Measurements from ENCODE around the gene KBTBD8.

Gene KBTBD8

GRCh38 chr3:67011414-67012131, 13.5 kb downstream of the KBTBD8 start:
- H3K27me3 Mint-ChIP-seq (ENCODE audit: low read depth), result no peaks in the 10 kb centered on the region
- no peak overlapping the region for H3K27ac Mint-ChIP-seq
- H3K9me3 Mint-ChIP-seq, result no peaks in the 10 kb centered on the region
- peaks cover 5% of the 10 kb centered on the region for H3K4me1 Mint-ChIP-seq (ENCODE audit: low read depth)
- peaks cover 26% of the 10 kb centered on the region for H3K36me3 Mint-ChIP-seq (ENCODE audit: low read depth)
- H3K4me3 Mint-ChIP-seq, result no peak overlapping the region

DNA sequence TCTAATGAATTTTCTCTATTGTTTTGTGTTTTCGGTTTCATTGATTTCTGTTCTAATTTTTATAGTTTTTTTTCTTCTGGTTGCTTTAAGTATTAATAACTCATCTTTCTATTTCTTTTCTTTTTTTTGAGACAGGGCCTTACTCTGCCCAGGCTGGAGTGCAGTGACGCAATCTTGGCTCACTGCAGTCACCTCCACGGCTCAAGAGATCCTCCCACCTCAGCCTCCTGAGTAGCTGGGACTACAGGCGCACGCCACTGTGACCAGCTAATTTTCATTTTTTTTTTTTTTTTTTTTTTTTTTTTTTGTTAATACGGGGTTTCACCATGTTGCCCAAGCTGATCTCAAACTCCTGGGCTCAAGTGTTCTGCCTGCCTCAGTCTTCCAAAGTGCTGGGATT, 14.5 kb downstream of the KBTBD8 start:
- Mint-ChIP-seq H3K4me3 (no peak overlapping the region), H3K36me3 (ENCODE audit: low read depth) (peaks cover 22% of the 10 kb centered on the region), H3K27me3 (ENCODE audit: low read depth) (no peaks in the 10 kb centered on the region), H3K4me1 (ENCODE audit: low read depth) (peaks cover 5% of the 10 kb centered on the region), H3K27ac (no peak overlapping the region), H3K9me3 (no peaks in the 10 kb centered on the region)

GRCh38 chr3:67015702-67016484, 17.8 kb downstream of the KBTBD8 start:
- no peak overlapping the region for H3K4me3 Mint-ChIP-seq
- peaks cover 6% of the 10 kb centered on the region for H3K36me3 Mint-ChIP-seq (ENCODE audit: low read depth)
- no peaks in the 10 kb centered on the region for H3K27me3 Mint-ChIP-seq (ENCODE audit: low read depth)
- H3K27ac Mint-ChIP-seq, result no peak overlapping the region
- H3K4me1 Mint-ChIP-seq (ENCODE audit: low read depth), result peaks cover 10% of the 10 kb centered on the region
- no peaks in the 10 kb centered on the region for H3K9me3 Mint-ChIP-seq

DNA sequence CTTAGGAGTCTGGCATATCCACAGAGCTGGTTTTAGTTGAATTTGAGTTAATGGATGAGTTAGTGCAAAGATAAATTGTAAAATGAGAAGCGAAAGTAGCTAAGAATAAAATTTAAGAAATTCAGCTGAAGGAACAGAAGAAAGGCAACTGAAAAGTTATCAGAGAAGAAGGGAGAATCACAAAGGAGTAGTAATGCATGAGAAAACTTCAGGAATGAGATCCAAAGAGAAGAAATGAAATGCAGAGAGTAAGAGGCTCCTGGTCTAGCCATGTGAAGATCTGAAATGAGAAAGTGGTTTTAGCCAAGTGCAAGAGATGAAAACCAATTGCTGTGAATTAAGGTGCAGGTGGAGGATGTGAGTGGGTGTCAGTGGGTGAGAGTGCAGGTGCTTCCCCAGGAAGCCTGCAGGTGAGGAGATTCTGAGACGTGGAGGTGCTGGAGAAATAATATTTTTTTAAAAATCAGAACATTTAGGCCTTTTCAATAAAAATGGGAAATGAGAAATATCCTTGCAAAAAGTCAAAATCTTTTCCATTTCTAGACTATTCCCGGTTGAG, 18.5 kb downstream of the KBTBD8 start:
- peaks cover 6% of the 10 kb centered on the region for H3K36me3 Mint-ChIP-seq (ENCODE audit: low read depth)
- peak overlapping the region; percentile 21 for H3K27ac Mint-ChIP-seq
- no peak overlapping the region for H3K4me3 Mint-ChIP-seq
- H3K9me3 Mint-ChIP-seq, result no peaks in the 10 kb centered on the region
- H3K27me3 Mint-ChIP-seq (ENCODE audit: low read depth), result no peaks in the 10 kb centered on the region
- H3K4me1 Mint-ChIP-seq (ENCODE audit: low read depth), result peaks cover 10% of the 10 kb centered on the region

GRCh38 chr3:67017211-67017610, 19.1 kb downstream of the KBTBD8 start:
- Mint-ChIP-seq H3K27me3 (ENCODE audit: low read depth) (no peaks in the 10 kb centered on the region), H3K9me3 (no peaks in the 10 kb centered on the region), H3K36me3 (ENCODE audit: low read depth) (peaks cover under 1% of the 10 kb centered on the region)

DNA sequence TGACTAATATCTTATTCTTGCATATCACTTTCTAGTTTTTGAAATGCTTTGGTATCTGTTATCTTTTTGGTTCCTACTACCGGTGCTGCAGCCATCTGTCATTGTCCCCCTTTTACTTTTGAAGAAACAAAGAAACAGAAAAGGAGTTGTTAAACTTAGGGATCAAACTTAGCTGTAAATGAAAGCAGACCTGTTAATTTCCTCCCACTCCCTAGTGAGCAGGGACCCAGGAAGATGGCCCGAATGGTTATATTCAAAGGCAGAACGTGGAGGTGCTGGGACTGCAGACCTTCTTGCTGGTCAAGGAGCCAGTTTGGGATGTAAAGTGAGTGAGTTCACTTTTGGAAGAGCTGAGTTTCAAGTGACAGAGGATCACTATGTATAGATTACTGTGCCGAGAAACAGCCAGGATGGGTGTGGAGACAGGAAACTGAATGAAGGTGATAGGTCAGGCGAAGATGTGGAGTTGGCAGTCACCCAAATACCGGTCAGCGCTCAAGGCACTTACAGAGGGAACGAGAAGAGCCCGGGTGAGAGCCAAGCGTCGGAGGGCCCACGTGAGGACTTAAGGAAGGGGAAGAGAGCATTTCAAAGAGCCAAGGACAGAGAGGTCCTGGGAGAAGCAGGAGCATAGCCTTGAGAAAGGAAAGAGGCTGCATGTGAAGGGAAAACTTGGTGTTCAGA, 20.1 kb downstream of the KBTBD8 start:
- Mint-ChIP-seq H3K27ac (no peak overlapping the region), H3K27me3 (ENCODE audit: low read depth) (no peaks in the 10 kb centered on the region), H3K4me3 (no peak overlapping the region), H3K4me1 (ENCODE audit: low read depth) (peaks cover 10% of the 10 kb centered on the region), H3K36me3 (ENCODE audit: low read depth) (no peaks in the 10 kb centered on the region), H3K9me3 (no peaks in the 10 kb centered on the region)

More at GRCh38 chr3:67017211-67017610, 19.1 kb downstream of the KBTBD8 start:
- H3K4me3 Mint-ChIP-seq, result no peak overlapping the region
- H3K4me1 Mint-ChIP-seq (ENCODE audit: low read depth), result peaks cover 10% of the 10 kb centered on the region
- no peak overlapping the region for H3K27ac Mint-ChIP-seq

GRCh38 chr3:67018789-67019526, 20.9 kb downstream of the KBTBD8 start:
- H3K36me3 Mint-ChIP-seq (ENCODE audit: low read depth), result no peaks in the 10 kb centered on the region
- H3K27me3 Mint-ChIP-seq (ENCODE audit: low read depth), result no peaks in the 10 kb centered on the region
- H3K9me3 Mint-ChIP-seq, result no peaks in the 10 kb centered on the region
- H3K4me1 Mint-ChIP-seq (ENCODE audit: low read depth), result peaks cover 10% of the 10 kb centered on the region
- H3K4me3 Mint-ChIP-seq, result no peak overlapping the region
- no peak overlapping the region for H3K27ac Mint-ChIP-seq

DNA sequence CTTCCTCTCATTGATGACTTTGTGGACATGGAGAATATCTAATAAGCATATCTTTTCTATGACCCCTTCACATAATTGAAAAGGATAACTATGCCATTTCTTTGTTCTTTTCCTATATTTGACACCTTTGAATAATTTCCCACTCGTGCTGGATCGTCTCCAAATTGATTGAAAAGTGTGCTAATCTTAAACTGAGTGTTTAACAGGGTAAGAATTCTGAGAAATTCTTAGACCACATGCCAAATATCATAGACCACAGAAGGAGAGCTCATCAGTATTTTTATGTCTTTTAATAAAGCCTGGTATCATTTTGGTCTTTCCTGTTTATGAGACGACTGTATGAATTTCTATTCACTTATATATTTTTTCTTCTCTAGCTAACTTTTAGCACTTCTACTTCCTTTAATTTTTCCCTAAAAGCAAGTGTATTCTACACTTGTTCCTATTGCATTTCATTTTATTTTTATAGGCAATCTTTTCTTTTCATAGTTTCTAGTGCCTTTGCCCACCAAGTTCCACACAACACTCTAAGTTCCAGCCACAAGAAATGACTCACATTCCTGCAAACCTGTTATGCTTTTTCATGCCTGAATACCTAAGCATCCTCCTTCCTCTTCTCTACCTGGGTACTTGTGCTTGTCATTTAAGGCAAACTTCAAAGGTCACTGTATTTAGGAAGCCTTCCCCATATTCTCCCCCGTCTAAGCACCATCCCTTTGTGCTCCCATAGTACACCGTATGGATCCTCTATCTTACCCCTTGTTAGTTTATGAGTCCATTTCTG, 30.1 kb downstream of the KBTBD8 start:
- no peaks in the 10 kb centered on the region for H3K9me3 Mint-ChIP-seq
- no peaks in the 10 kb centered on the region for H3K4me1 Mint-ChIP-seq (ENCODE audit: low read depth)
- H3K27me3 Mint-ChIP-seq (ENCODE audit: low read depth), result no peaks in the 10 kb centered on the region
- no peaks in the 10 kb centered on the region for H3K36me3 Mint-ChIP-seq (ENCODE audit: low read depth)
- H3K27ac Mint-ChIP-seq, result no peak overlapping the region
- H3K4me3 Mint-ChIP-seq, result no peak overlapping the region

DNA sequence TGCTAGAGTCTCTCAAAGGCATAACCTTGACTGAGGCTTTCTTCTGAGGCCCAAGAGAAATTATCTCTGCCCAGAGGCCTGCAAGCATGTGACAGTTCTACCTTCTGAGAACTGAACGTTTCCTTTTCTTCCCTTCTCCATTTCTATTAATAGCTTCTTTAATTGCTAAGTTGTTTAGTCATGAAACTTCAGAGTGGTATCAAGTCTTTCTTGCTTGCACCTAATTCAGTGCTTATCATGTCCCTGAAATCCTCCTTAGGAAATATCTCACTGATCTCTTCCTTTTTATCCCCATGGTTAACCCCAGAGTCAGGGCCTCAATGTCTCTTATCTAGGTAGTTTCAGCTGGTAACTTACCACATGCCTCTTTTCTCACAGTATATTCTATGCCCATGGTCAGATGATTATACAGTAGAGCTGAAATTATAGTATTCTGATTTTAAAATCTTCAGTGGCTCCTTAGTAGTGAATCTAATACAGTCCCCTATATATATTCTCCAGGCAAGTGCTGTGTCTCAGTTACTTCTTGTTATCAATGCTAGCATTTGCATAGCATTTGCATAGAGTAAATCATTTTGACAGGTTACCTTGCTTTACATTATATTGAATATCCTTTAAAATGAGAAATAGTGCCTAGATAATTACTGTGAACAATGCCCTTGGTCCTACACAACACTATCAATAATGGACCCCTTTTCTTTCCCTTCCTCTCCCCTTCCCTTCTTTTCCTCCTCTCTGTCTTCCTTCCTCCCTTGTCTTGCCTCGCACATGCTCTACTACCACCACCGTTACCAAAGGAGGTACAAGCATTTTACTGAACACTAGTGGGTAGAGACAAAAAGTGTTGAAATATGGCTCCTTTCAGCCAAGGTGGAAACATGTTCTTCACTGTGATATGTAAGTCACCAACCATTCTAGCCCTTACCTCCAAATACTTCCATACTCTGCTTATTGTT, 33.0 kb downstream of the KBTBD8 start:
- Mint-ChIP-seq H3K4me1 (ENCODE audit: low read depth) (no peaks in the 10 kb centered on the region), H3K4me3 (no peak overlapping the region), H3K27me3 (ENCODE audit: low read depth) (no peaks in the 10 kb centered on the region), H3K36me3 (ENCODE audit: low read depth) (no peaks in the 10 kb centered on the region), H3K27ac (no peak overlapping the region), H3K9me3 (no peaks in the 10 kb centered on the region)

DNA sequence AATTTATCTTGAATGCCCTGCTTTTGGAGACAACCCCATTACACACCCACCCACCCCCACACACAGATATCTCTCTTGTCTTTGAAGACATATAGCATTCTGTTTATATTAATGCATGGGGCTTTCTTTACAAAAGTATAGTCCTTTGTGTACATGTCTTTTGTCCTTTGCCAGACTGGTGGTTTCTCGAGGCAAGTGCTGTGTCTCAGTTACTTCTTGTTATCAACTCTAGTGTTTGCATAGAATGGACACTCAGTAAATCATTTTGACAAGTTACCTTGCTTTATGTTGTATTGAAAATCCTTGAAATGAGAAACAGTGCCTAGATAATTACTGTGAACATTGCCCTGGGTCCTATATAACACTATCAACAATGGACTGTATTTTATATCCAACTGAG, 33.9 kb downstream of the KBTBD8 start:
- H3K27ac Mint-ChIP-seq, result no peak overlapping the region
- H3K27me3 Mint-ChIP-seq (ENCODE audit: low read depth), result no peaks in the 10 kb centered on the region
- no peaks in the 10 kb centered on the region for H3K9me3 Mint-ChIP-seq
- no peak overlapping the region for H3K4me3 Mint-ChIP-seq
- H3K36me3 Mint-ChIP-seq (ENCODE audit: low read depth), result no peaks in the 10 kb centered on the region
- no peaks in the 10 kb centered on the region for H3K4me1 Mint-ChIP-seq (ENCODE audit: low read depth)

DNA sequence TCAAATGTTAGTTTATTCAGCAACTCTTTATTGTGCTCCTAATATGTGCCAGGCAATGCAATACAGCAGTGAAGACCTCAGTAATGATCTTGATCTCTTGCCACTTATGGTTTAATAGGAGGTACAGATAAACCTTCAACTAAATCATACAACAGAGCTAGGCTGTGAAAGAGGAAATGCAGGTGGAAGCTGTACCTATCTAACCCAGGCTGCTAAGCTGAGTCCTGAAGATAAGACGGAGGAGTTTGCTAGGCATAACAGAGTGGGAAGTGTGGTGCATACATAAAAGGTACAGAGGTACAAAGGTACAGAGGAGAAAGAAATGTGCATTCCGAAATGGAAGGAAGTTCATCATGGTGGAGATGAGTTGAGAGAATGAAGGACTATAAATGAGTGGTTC, 35.0 kb downstream of the KBTBD8 start:
- H3K36me3 Mint-ChIP-seq (ENCODE audit: low read depth), result no peaks in the 10 kb centered on the region
- H3K27me3 Mint-ChIP-seq (ENCODE audit: low read depth), result no peaks in the 10 kb centered on the region
- H3K9me3 Mint-ChIP-seq, result no peaks in the 10 kb centered on the region
- H3K4me3 Mint-ChIP-seq, result no peak overlapping the region
- H3K4me1 Mint-ChIP-seq (ENCODE audit: low read depth), result no peaks in the 10 kb centered on the region
- H3K27ac Mint-ChIP-seq, result no peak overlapping the region

GRCh38 chr3:67034371-67034770, 36.3 kb downstream of the KBTBD8 start:
- no peak overlapping the region for H3K27ac Mint-ChIP-seq
- H3K9me3 Mint-ChIP-seq, result no peaks in the 10 kb centered on the region
- no peaks in the 10 kb centered on the region for H3K4me1 Mint-ChIP-seq (ENCODE audit: low read depth)
- no peak overlapping the region for H3K4me3 Mint-ChIP-seq
- H3K36me3 Mint-ChIP-seq (ENCODE audit: low read depth), result no peaks in the 10 kb centered on the region
- no peaks in the 10 kb centered on the region for H3K27me3 Mint-ChIP-seq (ENCODE audit: low read depth)

- Mint-ChIP-seq H3K4me1 (ENCODE audit: low read depth) (no peaks in the 10 kb centered on the region), H3K9me3 (no peaks in the 10 kb centered on the region), H3K27ac (no peak overlapping the region), H3K36me3 (ENCODE audit: low read depth) (no peaks in the 10 kb centered on the region), H3K27me3 (ENCODE audit: low read depth) (no peaks in the 10 kb centered on the region), H3K4me3 (no peak overlapping the region)
Observed at GRCh38 chr3:67037615-67038014, 39.5 kb downstream of the KBTBD8 start.
